Astrocyte (in vitro differentiated cells and primary cell): ENCODE data around the gene CBFA2T2. TPM values are rescaled to one million over a fixed set of nuclear protein-coding genes. Genes with fewer than 3 reads are reported as not detected.

ENCODE experiments used
- DNase-seq: peaks from one replicate; pipeline ENCODE4 v3.0.0-alpha.2; 2010; ENCODE audit warnings: low read depth
- FAIRE-seq: peaks from 2 replicates; lab custom pipeline; 2011; peaks lifted over from hg19 to GRCh38; lab: Jason Lieb, UNC
- H2AFZ ChIP-seq: 2 replicates; pipeline ENCODE4 v1.6.0; 2012; ENCODE audit warnings: low read depth, low read length, inconsistent platforms
- H3K27ac ChIP-seq: 2 replicates; pipeline ENCODE4 v1.5.1; 2011; ENCODE audit warnings: low read depth, low read length, inconsistent platforms
- H3K27me3 ChIP-seq: 2 replicates; pipeline ENCODE4 v1.6.0; 2011; ENCODE audit warnings: low read length, inconsistent platforms; ENCODE audit not compliant: insufficient read depth
- H3K36me3 ChIP-seq: 2 replicates; pipeline ENCODE4 v1.5.1; 2011; ENCODE audit warnings: low read length, inconsistent platforms; ENCODE audit not compliant: insufficient read depth
- H3K4me1 ChIP-seq: 2 replicates; pipeline ENCODE4 v1.5.1; 2011; ENCODE audit warnings: low read length, inconsistent platforms; ENCODE audit not compliant: insufficient read depth
- H3K4me2 ChIP-seq: 2 replicates; pipeline ENCODE4 v1.6.0; 2012; ENCODE audit warnings: low read length, inconsistent platforms
- H3K4me3 ChIP-seq: 2 replicates; pipeline ENCODE4 v1.5.1; 2011; ENCODE audit warnings: low read depth, mild to moderate bottlenecking, low read length, inconsistent platforms; ENCODE audit not compliant: insufficient read depth
- H3K79me2 ChIP-seq: 2 replicates; pipeline ENCODE4 v1.6.0; 2012; ENCODE audit warnings: mild to moderate bottlenecking, low read length, inconsistent platforms; ENCODE audit not compliant: insufficient read depth
- H3K9ac ChIP-seq: 2 replicates; pipeline ENCODE4 v1.6.0; 2012; ENCODE audit warnings: mild to moderate bottlenecking, low read length, inconsistent platforms
- H3K9me3 ChIP-seq: 2 replicates; pipeline ENCODE4 v1.5.1; 2012; ENCODE audit warnings: low read depth, mild to moderate bottlenecking, low read length, inconsistent platforms; ENCODE audit not compliant: insufficient read depth
- H4K20me1 ChIP-seq: 2 replicates; pipeline ENCODE4 v1.6.0; 2012; ENCODE audit warnings: low read length, inconsistent platforms; ENCODE audit not compliant: insufficient read depth
- H3K27ac Mint-ChIP-seq: one replicate; pipeline ENCODE4 v1.8.0; 2021; ENCODE audit warnings: mild to moderate bottlenecking, mixed read lengths; ENCODE audit not compliant: unreplicated experiment
- H3K27me3 Mint-ChIP-seq: one replicate; pipeline ENCODE4 v1.8.0; 2021; ENCODE audit warnings: low read depth, mixed read lengths; ENCODE audit not compliant: unreplicated experiment
- H3K36me3 Mint-ChIP-seq: one replicate; pipeline ENCODE4 v1.8.0; 2021; ENCODE audit warnings: low read depth, mixed read lengths; ENCODE audit not compliant: unreplicated experiment
- H3K4me1 Mint-ChIP-seq: one replicate; pipeline ENCODE4 v1.8.0; 2021; ENCODE audit warnings: low read depth, mixed read lengths; ENCODE audit not compliant: unreplicated experiment
- H3K4me3 Mint-ChIP-seq: one replicate; pipeline ENCODE4 v1.8.0; 2021; ENCODE audit warnings: mild to moderate bottlenecking, moderate library complexity, mixed read lengths; ENCODE audit not compliant: unreplicated experiment
- H3K9me3 Mint-ChIP-seq: one replicate; pipeline ENCODE4 v1.8.0; 2021; ENCODE audit warnings: mild to moderate bottlenecking, mixed read lengths; ENCODE audit not compliant: unreplicated experiment
- EZH2 ChIP-seq: IDR thresholded peaks from 2 replicates; pipeline ENCODE4 v1.6.1; 2012; ENCODE audit warnings: mild to moderate bottlenecking, low read length, inconsistent platforms; ENCODE audit not compliant: insufficient read depth
- total RNA-seq: library from RNA; stranded (reverse); gene quantifications from 2 replicates; pipeline ENCODE4 v1.2.1, GENCODE V29; 2021
- TF ChIP-seq, protein P1 (sequence below): IDR thresholded peaks from 2 replicates; pipeline ENCODE4 v1.5.1; 2011; ENCODE audit warnings: low read depth, mild to moderate bottlenecking, inconsistent platforms, low read length, moderate library complexity; ENCODE audit not compliant: insufficient read depth

The CBFA2T2 gene
- total RNA-seq, 1 donor from 2014 or later = 14.6 TPM

DNA sequence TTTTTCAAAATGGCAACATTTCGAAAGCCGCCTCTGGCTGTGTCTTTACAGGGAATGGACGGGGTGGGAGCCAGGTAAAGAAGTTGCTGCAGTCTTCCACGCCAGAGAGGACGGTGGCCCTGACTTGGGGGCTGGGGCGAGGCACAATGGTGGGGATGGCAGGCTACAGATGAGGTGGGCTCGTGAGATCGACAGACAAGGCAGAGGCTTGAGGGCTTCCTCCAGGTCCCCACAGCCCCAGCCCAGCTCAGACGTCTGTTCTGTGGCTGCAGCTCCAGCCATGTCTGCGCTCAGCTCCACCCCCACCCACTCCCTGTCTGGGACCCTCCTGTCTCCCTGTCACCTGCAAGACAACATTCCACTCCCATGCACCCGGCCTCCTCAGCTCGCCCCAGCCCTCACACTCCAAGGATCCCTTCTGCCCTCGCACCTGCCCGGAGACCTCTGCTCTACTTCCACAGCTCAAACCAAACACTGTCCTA, 164.8 kb downstream of the CBFA2T2 start:
- DNase-seq (no peak), FAIRE-seq (no peak)
- peaks cover 2% of the 10 kb centered on the region for H3K27me3 ChIP-seq
- no peak overlapping the region for H3K4me2 ChIP-seq
- H3K9ac ChIP-seq = no peak overlapping the region
- H3K4me1 ChIP-seq = no peaks in the 10 kb centered on the region
- H4K20me1 ChIP-seq = peaks cover 10% of the 10 kb centered on the region
- no peak overlapping the region for H3K4me3 ChIP-seq
- peaks cover 2% of the 10 kb centered on the region for H3K4me1 Mint-ChIP-seq
- no peak overlapping the region for H3K4me3 Mint-ChIP-seq
- H3K36me3 ChIP-seq = no peaks in the 10 kb centered on the region
- TF ChIP-seq, protein P1, sequence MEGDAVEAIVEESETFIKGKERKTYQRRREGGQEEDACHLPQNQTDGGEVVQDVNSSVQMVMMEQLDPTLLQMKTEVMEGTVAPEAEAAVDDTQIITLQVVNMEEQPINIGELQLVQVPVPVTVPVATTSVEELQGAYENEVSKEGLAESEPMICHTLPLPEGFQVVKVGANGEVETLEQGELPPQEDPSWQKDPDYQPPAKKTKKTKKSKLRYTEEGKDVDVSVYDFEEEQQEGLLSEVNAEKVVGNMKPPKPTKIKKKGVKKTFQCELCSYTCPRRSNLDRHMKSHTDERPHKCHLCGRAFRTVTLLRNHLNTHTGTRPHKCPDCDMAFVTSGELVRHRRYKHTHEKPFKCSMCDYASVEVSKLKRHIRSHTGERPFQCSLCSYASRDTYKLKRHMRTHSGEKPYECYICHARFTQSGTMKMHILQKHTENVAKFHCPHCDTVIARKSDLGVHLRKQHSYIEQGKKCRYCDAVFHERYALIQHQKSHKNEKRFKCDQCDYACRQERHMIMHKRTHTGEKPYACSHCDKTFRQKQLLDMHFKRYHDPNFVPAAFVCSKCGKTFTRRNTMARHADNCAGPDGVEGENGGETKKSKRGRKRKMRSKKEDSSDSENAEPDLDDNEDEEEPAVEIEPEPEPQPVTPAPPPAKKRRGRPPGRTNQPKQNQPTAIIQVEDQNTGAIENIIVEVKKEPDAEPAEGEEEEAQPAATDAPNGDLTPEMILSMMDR = no peak
- no peak for TF ChIP-seq EZH2
- H2AFZ ChIP-seq = no peak overlapping the region
- H3K27ac ChIP-seq = no peak overlapping the region
- H3K36me3 Mint-ChIP-seq = no peaks in the 10 kb centered on the region
- no peaks in the 10 kb centered on the region for H3K9me3 Mint-ChIP-seq
- H3K27me3 Mint-ChIP-seq = peaks cover 3% of the 10 kb centered on the region
- no peak overlapping the region for H3K27ac Mint-ChIP-seq
- H3K9me3 ChIP-seq = no peaks in the 10 kb centered on the region
- H3K79me2 ChIP-seq = no peaks in the 10 kb centered on the region

DNA sequence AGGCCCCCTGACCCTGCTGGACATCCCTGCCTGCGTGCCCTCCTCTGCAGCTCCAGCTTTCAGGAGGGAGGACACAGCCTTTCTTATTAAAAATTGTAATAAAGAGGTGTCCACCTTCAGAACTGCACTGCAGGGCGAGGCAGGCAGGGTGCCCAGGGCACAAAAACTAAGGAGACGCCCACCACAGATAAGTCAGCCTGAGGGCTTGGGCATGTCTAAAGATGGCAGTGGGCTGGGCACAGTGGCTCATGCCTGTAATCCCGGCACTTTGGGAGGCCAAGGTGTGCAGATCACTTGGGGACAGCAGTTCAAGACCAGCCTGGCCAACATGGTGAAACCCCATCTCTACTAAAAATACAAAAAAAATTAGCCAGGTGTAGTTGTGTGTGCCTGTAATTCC, 165.3 kb downstream of the CBFA2T2 start:
- Histone ChIP-seq H3K79me2 (no peaks in the 10 kb centered on the region), H3K9ac (no peak overlapping the region), H3K27ac (no peak overlapping the region), H3K27me3 (peaks cover 2% of the 10 kb centered on the region), H3K36me3 (no peaks in the 10 kb centered on the region), H3K4me2 (no peak overlapping the region), H3K4me3 (no peak overlapping the region), H2AFZ (no peak overlapping the region), H3K4me1 (no peaks in the 10 kb centered on the region), H3K9me3 (no peaks in the 10 kb centered on the region), H4K20me1 (peaks cover 6% of the 10 kb centered on the region)
- Mint-ChIP-seq H3K9me3 (no peaks in the 10 kb centered on the region), H3K36me3 (no peaks in the 10 kb centered on the region), H3K4me1 (peaks cover 2% of the 10 kb centered on the region), H3K4me3 (no peak overlapping the region), H3K27ac (no peak overlapping the region), H3K27me3 (peaks cover 3% of the 10 kb centered on the region)
- TF ChIP-seq, protein P1 = no peak
- TF ChIP-seq EZH2 = no peak
- FAIRE-seq (no peak), DNase-seq (no peak)

DNA sequence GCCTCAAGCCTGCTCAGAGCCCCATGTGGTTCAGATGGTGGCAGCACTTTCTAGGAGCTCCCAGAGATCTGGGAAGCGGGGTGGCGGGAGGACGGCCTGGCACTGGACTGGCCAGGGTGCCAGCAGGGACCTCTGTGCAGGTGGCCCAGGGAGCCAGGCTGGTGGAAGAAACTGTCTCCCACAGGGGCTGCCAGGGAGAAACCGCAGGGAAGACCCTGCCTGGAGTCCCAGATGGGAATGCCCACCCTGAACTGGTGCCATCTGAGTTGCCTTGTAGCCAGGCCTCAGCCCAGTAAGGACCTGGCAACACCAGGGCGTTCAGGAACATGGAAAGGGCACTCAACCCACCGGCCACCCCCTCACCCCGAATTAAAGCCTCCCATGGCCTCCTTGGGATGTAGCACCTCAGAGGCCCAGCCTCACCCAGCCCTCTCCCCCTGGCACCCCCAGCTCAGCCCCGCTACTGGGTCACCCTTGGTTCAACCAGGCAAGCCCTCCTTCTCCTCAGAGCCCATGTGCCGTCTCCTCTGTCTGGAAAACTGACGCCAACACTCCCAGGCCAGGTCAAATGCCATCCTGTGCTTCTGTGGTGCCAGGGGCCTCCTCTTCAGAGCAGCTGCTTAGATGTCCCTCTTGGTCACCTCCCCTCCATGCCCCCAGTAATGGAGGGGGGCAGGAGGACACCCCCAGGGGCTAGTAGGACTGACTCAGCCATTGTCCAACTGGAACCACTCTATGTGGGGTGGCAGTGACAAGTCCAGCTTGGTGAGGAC, 166.3 kb downstream of the CBFA2T2 start:
- no peak overlapping the region for H3K4me2 ChIP-seq
- H3K27me3 ChIP-seq = peaks cover 2% of the 10 kb centered on the region
- no peaks in the 10 kb centered on the region for H3K9me3 ChIP-seq
- H3K9me3 Mint-ChIP-seq = no peaks in the 10 kb centered on the region
- H3K36me3 ChIP-seq = no peaks in the 10 kb centered on the region
- peaks cover 3% of the 10 kb centered on the region for H4K20me1 ChIP-seq
- H3K27ac Mint-ChIP-seq = no peak overlapping the region
- no peak overlapping the region for H3K27ac ChIP-seq
- H3K4me3 Mint-ChIP-seq = no peak overlapping the region
- peaks cover 2% of the 10 kb centered on the region for H3K4me1 Mint-ChIP-seq
- TF ChIP-seq, protein P1 = no peak
- TF ChIP-seq EZH2 = no peak
- no peaks in the 10 kb centered on the region for H3K36me3 Mint-ChIP-seq
- no peaks in the 10 kb centered on the region for H3K4me1 ChIP-seq
- no peaks in the 10 kb centered on the region for H3K79me2 ChIP-seq
- H3K4me3 ChIP-seq = no peak overlapping the region
- FAIRE-seq (no peak), DNase-seq (no peak)
- H3K9ac ChIP-seq = no peak overlapping the region
- no peak overlapping the region for H2AFZ ChIP-seq
- peaks cover 3% of the 10 kb centered on the region for H3K27me3 Mint-ChIP-seq
